Hematopoietic multipotent progenitor cell treated with erythropoietin and hydrocortisone succinate and interleukin-3 and kit ligand, for 8 days (in vitro differentiated cells): Measurements from ENCODE around the gene DPP4.

Source experiments
- DNase-seq: peaks from one replicate; pipeline ENCODE4 v3.0.0-alpha.2; 2015

DPP4 gene

GRCh38 chr2:161947836-161948235 is 126.2 kb downstream of the DPP4 start:
- no peak for DNase-seq

- no peak for DNase-seq
These were observed 126.6 kb downstream of the DPP4 start for GRCh38 chr2:161947406-161947805.

GRCh38 chr2:161946489-161947107 is 127.4 kb downstream of the DPP4 start:
- peak; percentile 41 for DNase-seq

- DNase-seq, result no peak
These were observed 131.0 kb downstream of the DPP4 start for GRCh38 chr2:161943011-161943410.
